Measurements from ENCODE around the gene MPST.

Gene MPST

GRCh38 chr22:37001826-37002225, 17.7 kb upstream of the MPST start:
- no peak for DNase-seq

GRCh38 chr22:37002633-37003032, 16.9 kb upstream of the MPST start:
- DNase-seq: no peak

GRCh38 chr22:37007651-37008050, 11.9 kb upstream of the MPST start:
- no peak for DNase-seq

- DNase-seq: no peak
Observed at GRCh38 chr22:37008365-37008764, 11.2 kb upstream of the MPST start.

GRCh38 chr22:37009490-37009889, 10.1 kb upstream of the MPST start:
- no peak for DNase-seq

- DNase-seq: no peak
Observed at GRCh38 chr22:37010174-37010573, 9.4 kb upstream of the MPST start.

- DNase-seq: no peak
Observed at GRCh38 chr22:37010976-37011375, 8.6 kb upstream of the MPST start.

- no peak for DNase-seq
Observed at GRCh38 chr22:37011472-37011871, 8.1 kb upstream of the MPST start.

- DNase-seq: no peak
Observed at GRCh38 chr22:37012262-37012904, 7.2 kb upstream of the MPST start.

- DNase-seq: no peak
Observed at GRCh38 chr22:37012956-37013355, 6.6 kb upstream of the MPST start.

GRCh38 chr22:37014415-37014806, 5.1 kb upstream of the MPST start:
- DNase-seq: no peak

- no peak for DNase-seq
Observed at GRCh38 chr22:37014835-37015586, 4.5 kb upstream of the MPST start.

- no peak for DNase-seq
Observed at GRCh38 chr22:37015587-37015878, 4.0 kb upstream of the MPST start.

- DNase-seq: no peak
Observed at GRCh38 chr22:37016134-37016910, 3.2 kb upstream of the MPST start.

- no peak for DNase-seq
Observed at GRCh38 chr22:37017356-37017755, 2.2 kb upstream of the MPST start.

- no peak for DNase-seq
Observed at GRCh38 chr22:37018086-37018814, 1.3 kb upstream of the MPST start.

GRCh38 chr22:37018815-37019308, 680 bp upstream of the MPST start:
- DNase-seq: no peak

GRCh38 chr22:37020192-37020479, 594 bp downstream of the MPST start:
- peak; percentile 23 for DNase-seq

GRCh38 chr22:37021041-37021440, 1.5 kb downstream of the MPST start:
- DNase-seq: no peak

- DNase-seq: peak; percentile 70
Observed at GRCh38 chr22:37021710-37022482, 2.4 kb downstream of the MPST start.

- no peak for DNase-seq
Observed at GRCh38 chr22:37022483-37023337, 3.2 kb downstream of the MPST start.

Measured in activated CD4-positive, alpha-beta T cell treated with anti-CD3 and anti-CD28 coated beads, Interleukin-2, Interleukin-6, amounts not matched to agents 100 ng/mL and 50 ng/mL, durations not matched to agents 16 hours and 8 hours (primary cell).